ENCODE data around the gene CAMK4. TPM values are rescaled to one million over a fixed set of nuclear protein-coding genes. Genes with fewer than 3 reads are reported as not detected.

CAMK4 gene
- total RNA-seq, 1 donor from 2014 or later, result 3.8 TPM

DNA sequence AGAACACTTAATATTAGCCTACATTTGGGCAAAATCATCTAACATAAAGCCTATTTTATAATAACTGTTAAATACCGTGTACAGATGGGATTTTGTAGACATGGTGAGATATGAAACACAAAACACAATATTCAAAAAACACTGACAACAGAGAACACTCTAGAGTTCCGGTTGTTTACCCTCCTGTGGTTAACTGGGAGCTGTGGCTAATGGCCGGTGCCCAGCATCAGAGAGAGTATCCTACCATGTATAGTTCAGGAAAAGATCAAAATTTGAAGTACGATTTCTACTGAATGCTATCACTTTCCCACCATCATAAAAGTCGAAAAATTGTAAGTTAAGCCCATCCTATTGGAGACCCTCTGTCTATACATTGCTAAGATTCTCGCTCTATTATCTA is 2.4 kb downstream of the CAMK4 start:
- peaks cover 22% of the 10 kb centered on the region for H3K4me1 Mint-ChIP-seq (ENCODE audit: low read depth, unreplicated experiment)
- Histone ChIP-seq H3K36me3 (ENCODE audit: insufficient read depth, low read length) (no peaks in the 10 kb centered on the region), H3K79me2 (ENCODE audit: insufficient read depth, low read length) (no peaks in the 10 kb centered on the region), H2AFZ (ENCODE audit: low read depth, low read length) (no peak overlapping the region), H3K4me3 (ENCODE audit: insufficient read depth, low read depth, low read length) (no peak overlapping the region), H3K9ac (ENCODE audit: low read length) (no peak overlapping the region), H3K9me3 (ENCODE audit: insufficient read depth, low read depth, low read length) (no peaks in the 10 kb centered on the region), H3K4me1 (ENCODE audit: insufficient read depth, low read length) (peaks cover 3% of the 10 kb centered on the region), H4K20me1 (ENCODE audit: insufficient read depth, low read length) (no peaks in the 10 kb centered on the region), H3K4me2 (ENCODE audit: low read length) (no peak overlapping the region), H3K27me3 (ENCODE audit: insufficient read depth, low read length) (no peaks in the 10 kb centered on the region), H3K27ac (ENCODE audit: low read depth, low read length) (no peak overlapping the region)
- DNase-seq (ENCODE audit: low read depth) (no peak), FAIRE-seq (no peak)
- H3K4me3 Mint-ChIP-seq (ENCODE audit: unreplicated experiment), result no peak overlapping the region
- H3K27me3 Mint-ChIP-seq (ENCODE audit: low read depth, unreplicated experiment), result peaks cover 17% of the 10 kb centered on the region
- no peaks in the 10 kb centered on the region for H3K36me3 Mint-ChIP-seq (ENCODE audit: low read depth, unreplicated experiment)
- TF ChIP-seq, protein P1, sequence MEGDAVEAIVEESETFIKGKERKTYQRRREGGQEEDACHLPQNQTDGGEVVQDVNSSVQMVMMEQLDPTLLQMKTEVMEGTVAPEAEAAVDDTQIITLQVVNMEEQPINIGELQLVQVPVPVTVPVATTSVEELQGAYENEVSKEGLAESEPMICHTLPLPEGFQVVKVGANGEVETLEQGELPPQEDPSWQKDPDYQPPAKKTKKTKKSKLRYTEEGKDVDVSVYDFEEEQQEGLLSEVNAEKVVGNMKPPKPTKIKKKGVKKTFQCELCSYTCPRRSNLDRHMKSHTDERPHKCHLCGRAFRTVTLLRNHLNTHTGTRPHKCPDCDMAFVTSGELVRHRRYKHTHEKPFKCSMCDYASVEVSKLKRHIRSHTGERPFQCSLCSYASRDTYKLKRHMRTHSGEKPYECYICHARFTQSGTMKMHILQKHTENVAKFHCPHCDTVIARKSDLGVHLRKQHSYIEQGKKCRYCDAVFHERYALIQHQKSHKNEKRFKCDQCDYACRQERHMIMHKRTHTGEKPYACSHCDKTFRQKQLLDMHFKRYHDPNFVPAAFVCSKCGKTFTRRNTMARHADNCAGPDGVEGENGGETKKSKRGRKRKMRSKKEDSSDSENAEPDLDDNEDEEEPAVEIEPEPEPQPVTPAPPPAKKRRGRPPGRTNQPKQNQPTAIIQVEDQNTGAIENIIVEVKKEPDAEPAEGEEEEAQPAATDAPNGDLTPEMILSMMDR (IDR thresholded peaks at IDR 0.05; ENCODE audit: insufficient read depth, low read depth, low read length), result no peak
- H3K9me3 Mint-ChIP-seq (ENCODE audit: unreplicated experiment), result no peaks in the 10 kb centered on the region
- H3K27ac Mint-ChIP-seq (ENCODE audit: unreplicated experiment), result no peak overlapping the region

DNA sequence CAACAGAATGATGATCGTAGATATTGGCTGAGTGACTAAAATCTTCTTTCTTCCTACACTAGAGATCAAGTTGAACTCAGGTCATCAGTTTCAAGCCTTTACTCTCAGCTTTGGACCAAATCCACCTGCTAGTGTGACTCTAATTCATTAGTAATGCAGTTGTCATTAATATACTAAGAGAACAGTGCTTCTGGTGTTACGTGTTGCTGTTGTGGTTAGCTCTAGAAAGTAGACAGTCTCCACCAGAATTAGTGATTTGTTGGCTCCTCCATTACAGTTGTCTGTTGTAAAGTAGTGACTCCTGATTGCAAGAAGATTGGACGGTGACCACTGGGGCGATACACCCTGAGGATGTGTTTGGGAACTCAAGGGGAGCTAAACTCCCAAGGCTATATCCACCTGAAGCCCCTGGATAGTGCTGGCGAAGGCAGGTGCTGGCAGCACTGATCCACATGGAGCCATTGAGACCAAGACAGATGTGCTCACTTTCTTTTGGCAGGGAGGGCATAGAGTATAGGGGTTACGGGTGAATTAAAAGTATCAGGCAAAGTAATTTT is 3.1 kb downstream of the CAMK4 start:
- Mint-ChIP-seq H3K27me3 (ENCODE audit: low read depth, unreplicated experiment) (peaks cover 15% of the 10 kb centered on the region), H3K27ac (ENCODE audit: unreplicated experiment) (peak overlapping the region; percentile 53), H3K4me1 (ENCODE audit: low read depth, unreplicated experiment) (peaks cover 22% of the 10 kb centered on the region), H3K4me3 (ENCODE audit: unreplicated experiment) (no peak overlapping the region), H3K36me3 (ENCODE audit: low read depth, unreplicated experiment) (no peaks in the 10 kb centered on the region), H3K9me3 (ENCODE audit: unreplicated experiment) (no peaks in the 10 kb centered on the region)
- no peak overlapping the region for H3K27ac ChIP-seq (ENCODE audit: low read depth, low read length)
- no peaks in the 10 kb centered on the region for H3K36me3 ChIP-seq (ENCODE audit: insufficient read depth, low read length)
- H3K79me2 ChIP-seq (ENCODE audit: insufficient read depth, low read length), result no peaks in the 10 kb centered on the region
- no peak overlapping the region for H3K9ac ChIP-seq (ENCODE audit: low read length)
- H3K4me3 ChIP-seq (ENCODE audit: insufficient read depth, low read depth, low read length), result no peak overlapping the region
- no peaks in the 10 kb centered on the region for H3K9me3 ChIP-seq (ENCODE audit: insufficient read depth, low read depth, low read length)
- FAIRE-seq (no peak), DNase-seq (ENCODE audit: low read depth) (peak; percentile 20)
- TF ChIP-seq, protein P1 (IDR thresholded peaks at IDR 0.05; ENCODE audit: insufficient read depth, low read depth, low read length), result no peak
- TF ChIP-seq EZH2 (IDR thresholded peaks at IDR 0.05; ENCODE audit: insufficient read depth, low read length), result no peak
- no peak overlapping the region for H3K4me2 ChIP-seq (ENCODE audit: low read length)
- no peaks in the 10 kb centered on the region for H4K20me1 ChIP-seq (ENCODE audit: insufficient read depth, low read length)
- H2AFZ ChIP-seq (ENCODE audit: low read depth, low read length), result no peak overlapping the region
- peaks cover 3% of the 10 kb centered on the region for H3K4me1 ChIP-seq (ENCODE audit: insufficient read depth, low read length)
- no peaks in the 10 kb centered on the region for H3K27me3 ChIP-seq (ENCODE audit: insufficient read depth, low read length)

DNA sequence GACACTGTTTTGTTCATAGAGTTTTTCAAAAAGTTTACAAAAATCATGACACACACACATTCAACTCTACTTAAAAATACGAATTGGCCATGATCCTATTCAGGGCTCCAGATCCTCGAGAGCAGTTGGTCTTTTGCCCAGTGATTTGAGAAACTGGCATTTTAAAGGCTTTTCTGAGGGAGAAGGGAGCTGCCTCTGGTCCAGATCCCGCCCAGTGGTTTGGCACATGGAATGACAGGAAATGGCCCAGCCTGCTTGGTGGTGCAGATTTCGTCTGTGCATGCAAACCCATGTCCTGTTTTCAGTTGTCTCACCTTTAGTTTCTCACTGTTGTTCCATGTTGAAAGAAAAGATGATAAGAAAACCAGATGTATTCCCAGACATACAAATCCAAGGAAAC is 3.6 kb downstream of the CAMK4 start:
- no peak for TF ChIP-seq EZH2 (IDR thresholded peaks at IDR 0.05; ENCODE audit: insufficient read depth, low read length)
- TF ChIP-seq, protein P1 (IDR thresholded peaks at IDR 0.05; ENCODE audit: insufficient read depth, low read depth, low read length), result no peak
- H3K79me2 ChIP-seq (ENCODE audit: insufficient read depth, low read length), result no peaks in the 10 kb centered on the region
- H3K9ac ChIP-seq (ENCODE audit: low read length), result no peak overlapping the region
- no peaks in the 10 kb centered on the region for H4K20me1 ChIP-seq (ENCODE audit: insufficient read depth, low read length)
- H3K27me3 ChIP-seq (ENCODE audit: insufficient read depth, low read length), result no peaks in the 10 kb centered on the region
- DNase-seq (ENCODE audit: low read depth) (peak; percentile 84), FAIRE-seq (no peak)
- Mint-ChIP-seq H3K4me1 (ENCODE audit: low read depth, unreplicated experiment) (peaks cover 22% of the 10 kb centered on the region), H3K27me3 (ENCODE audit: low read depth, unreplicated experiment) (peaks cover 14% of the 10 kb centered on the region), H3K36me3 (ENCODE audit: low read depth, unreplicated experiment) (no peaks in the 10 kb centered on the region), H3K9me3 (ENCODE audit: unreplicated experiment) (no peaks in the 10 kb centered on the region), H3K27ac (ENCODE audit: unreplicated experiment) (peak overlapping the region; percentile 53), H3K4me3 (ENCODE audit: unreplicated experiment) (no peak overlapping the region)
- H3K4me3 ChIP-seq (ENCODE audit: insufficient read depth, low read depth, low read length), result no peak overlapping the region
- H3K27ac ChIP-seq (ENCODE audit: low read depth, low read length), result no peak overlapping the region
- H3K9me3 ChIP-seq (ENCODE audit: insufficient read depth, low read depth, low read length), result no peaks in the 10 kb centered on the region
- peaks cover 3% of the 10 kb centered on the region for H3K4me1 ChIP-seq (ENCODE audit: insufficient read depth, low read length)
- no peaks in the 10 kb centered on the region for H3K36me3 ChIP-seq (ENCODE audit: insufficient read depth, low read length)
- H2AFZ ChIP-seq (ENCODE audit: low read depth, low read length), result no peak overlapping the region
- no peak overlapping the region for H3K4me2 ChIP-seq (ENCODE audit: low read length)
